ENCODE results near the gene SLC37A1. TPM values are rescaled to one million over a fixed set of nuclear protein-coding genes. Genes with fewer than 3 reads are reported as not detected.

The SLC37A1 gene
- total and polyA plus RNA-seq, 9 of the 15 experiments (the other 6 are each of a cell fraction or from before 2014, with no cell fraction given), result 0.06 to 3.4 (median 0.40) TPM

- TF ChIP-seq HES1 (IDR thresholded peaks at IDR 0.05; ENCODE audit: low read depth) (peak; percentile 77; the same call in 1 of the 2 replicates), EGR1 (conservative IDR thresholded peaks at IDR 0.05) (no peak), EP300 (IDR thresholded peaks at IDR 0.05; ENCODE audit: low read length) (peak; percentile 31; the same call in 1 of the 2 replicates), MAFF (IDR thresholded peaks at IDR 0.05; ENCODE audit: low read length) (no peak), TCF7L2 (IDR thresholded peaks at IDR 0.05; ENCODE audit: low read depth, low read length) (no peak), NBN (IDR thresholded peaks at IDR 0.05; ENCODE audit: low read depth) (no peak), SRSF1 (IDR thresholded peaks at IDR 0.05; ENCODE audit: low read depth, low read length) (no peak), NRF1 (conservative IDR thresholded peaks at IDR 0.05 in 1 of 2, IDR thresholded peaks at IDR 0.05 in 1 of 2) (peak in 1 of 2 experiments; percentile 11; a peak in 1 of 4 replicates), ELK1 (CRISPR knock-in tag; IDR thresholded peaks at IDR 0.05) (no peak), ILF3 (IDR thresholded peaks at IDR 0.05; ENCODE audit: borderline replicate concordance) (no peak), PTTG1 (tag; IDR thresholded peaks at IDR 0.05; ENCODE audit: low read depth) (no peak), ZNF197 (CRISPR knock-in tag; IDR thresholded peaks at IDR 0.05; ENCODE audit: low read depth) (no peak), ZNF407 (IDR thresholded peaks at IDR 0.05; ENCODE audit: low read depth) (no peak), STAT5A (IDR thresholded peaks at IDR 0.05; ENCODE audit: borderline replicate concordance, low read length) (no peak), ZKSCAN8 (CRISPR knock-in tag; IDR thresholded peaks at IDR 0.05) (no peak), TAF7 (tag; IDR thresholded peaks at IDR 0.05) (no peak), TBL1XR1 (IDR thresholded peaks at IDR 0.05; ENCODE audit: low read length in 2 of 2) (no peak; a peak in 1 of 4 replicates), PTRF (tag; IDR thresholded peaks at IDR 0.05) (no peak), CHD4 (IDR thresholded peaks at IDR 0.05; ENCODE audit: insufficient read depth, insufficient replicate concordance, low read depth, low read length, poor library complexity, severe bottlenecking) (no peak)
These were observed 46.3 kb upstream of the SLC37A1 start (continued) for GRCh38 chr21:42467140-42467983.

All from K562 (cell line).